ENCODE results near the gene TMEM272. TPM values are rescaled to one million over a fixed set of nuclear protein-coding genes. Genes with fewer than 3 reads are reported as not detected.

Gene TMEM272
- polyA plus RNA-seq, 4 donors, result 0.14 to 0.66 (median 0.35) TPM

- no peak for DNase-seq (ENCODE audit: low read depth in 4 of 4, low spot score in 3 of 4)
These were observed 61.4 kb downstream of the TMEM272 start for GRCh38 chr13:51783428-51784094.

- DNase-seq (ENCODE audit: low read depth in 4 of 4, low spot score in 3 of 4), result no peak
These were observed 62.8 kb downstream of the TMEM272 start for GRCh38 chr13:51782026-51782710.

GRCh38 chr13:51781246-51782022, 63.5 kb downstream of the TMEM272 start:
- DNase-seq (ENCODE audit: low read depth in 4 of 4, low spot score in 3 of 4), result no peak

GRCh38 chr13:51780099-51780498, 64.9 kb downstream of the TMEM272 start:
- no peak for DNase-seq (ENCODE audit: low read depth in 4 of 4, low spot score in 3 of 4)

GRCh38 chr13:51778392-51778791, 66.6 kb downstream of the TMEM272 start:
- no peak for DNase-seq (ENCODE audit: low read depth in 4 of 4, low spot score in 3 of 4)

GRCh38 chr13:51777921-51778320, 67.1 kb downstream of the TMEM272 start:
- no peak for DNase-seq (ENCODE audit: low read depth in 4 of 4, low spot score in 3 of 4)

GRCh38 chr13:51776179-51776578, 68.8 kb downstream of the TMEM272 start:
- DNase-seq (ENCODE audit: low read depth in 4 of 4, low spot score in 3 of 4), result no peak

GRCh38 chr13:51773515-51773914, 71.5 kb downstream of the TMEM272 start:
- no peak for DNase-seq (ENCODE audit: low read depth in 4 of 4, low spot score in 3 of 4)

- no peak for DNase-seq (ENCODE audit: low read depth in 4 of 4, low spot score in 3 of 4)
These were observed 72.2 kb downstream of the TMEM272 start for GRCh38 chr13:51772781-51773180.

- DNase-seq (ENCODE audit: low read depth in 4 of 4, low spot score in 3 of 4), result no peak
These were observed 72.9 kb downstream of the TMEM272 start for GRCh38 chr13:51772105-51772455.

- no peak for DNase-seq (ENCODE audit: low read depth in 4 of 4, low spot score in 3 of 4)
These were observed 73.4 kb downstream of the TMEM272 start for GRCh38 chr13:51771418-51772104.

- DNase-seq (ENCODE audit: low read depth in 4 of 4, low spot score in 3 of 4), result no peak
These were observed 74.1 kb downstream of the TMEM272 start for GRCh38 chr13:51770681-51771417.

GRCh38 chr13:51770160-51770559, 74.8 kb downstream of the TMEM272 start:
- no peak for DNase-seq (ENCODE audit: low read depth in 4 of 4, low spot score in 3 of 4)

GRCh38 chr13:51769455-51770127, 75.4 kb downstream of the TMEM272 start:
- no peak for DNase-seq (ENCODE audit: low read depth in 4 of 4, low spot score in 3 of 4)

- DNase-seq (ENCODE audit: low read depth in 4 of 4, low spot score in 3 of 4), result no peak
These were observed 76.0 kb downstream of the TMEM272 start for GRCh38 chr13:51768976-51769375.

- DNase-seq (ENCODE audit: low read depth in 4 of 4, low spot score in 3 of 4), result no peak
These were observed 76.5 kb downstream of the TMEM272 start for GRCh38 chr13:51768378-51768921.

- DNase-seq (ENCODE audit: low read depth in 4 of 4, low spot score in 3 of 4), result no peak
These were observed 77.9 kb downstream of the TMEM272 start for GRCh38 chr13:51767100-51767499.

- no peak for DNase-seq (ENCODE audit: low read depth in 4 of 4, low spot score in 3 of 4)
These were observed 79.8 kb downstream of the TMEM272 start for GRCh38 chr13:51765142-51765515.

Data from left renal pelvis (tissue), 4 donors.